ENCODE results near the gene DOCK1.

DOCK1 gene

DNA sequence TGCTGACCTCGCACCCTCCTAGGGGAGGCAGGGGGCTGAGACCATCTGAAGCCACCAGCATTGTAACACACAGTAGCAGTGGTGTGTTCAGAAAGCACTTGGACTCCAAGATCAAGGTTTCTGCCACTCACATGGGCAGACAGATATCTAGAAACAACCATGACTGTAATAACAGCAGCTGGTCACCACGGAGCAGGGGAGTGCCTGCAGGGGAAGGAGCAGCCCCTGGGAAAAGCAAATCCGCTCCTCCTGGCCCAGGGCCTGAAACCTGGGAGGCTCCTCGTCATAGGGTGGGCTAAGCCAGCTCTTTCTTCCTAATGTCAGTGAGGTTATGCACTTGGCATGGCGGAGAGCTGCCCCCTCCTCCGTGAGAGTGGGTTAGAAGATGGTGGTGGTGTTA, 409.6 kb downstream of the DOCK1 start:
- no peak for DNase-seq (ENCODE audit: low read depth)

DNA sequence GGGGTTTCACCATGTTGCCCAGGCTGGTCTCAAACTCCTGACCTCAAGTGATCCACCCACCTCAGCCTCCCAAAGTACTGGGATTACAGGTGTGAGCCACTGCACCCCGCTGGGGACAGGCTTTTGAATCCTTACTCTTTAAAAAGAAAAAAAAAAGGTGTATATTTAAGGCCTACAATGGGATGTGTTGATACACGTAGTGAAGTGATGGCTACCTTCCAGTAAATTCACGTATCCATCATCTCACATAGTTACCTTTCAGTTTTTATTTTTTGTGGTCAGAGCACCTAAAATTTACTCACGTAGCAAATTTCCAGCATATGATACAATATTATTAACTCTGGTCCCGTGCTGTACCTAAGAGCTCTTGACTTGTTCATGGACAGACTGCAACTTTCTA, 410.7 kb downstream of the DOCK1 start:
- DNase-seq (ENCODE audit: low read depth), result no peak

DNA sequence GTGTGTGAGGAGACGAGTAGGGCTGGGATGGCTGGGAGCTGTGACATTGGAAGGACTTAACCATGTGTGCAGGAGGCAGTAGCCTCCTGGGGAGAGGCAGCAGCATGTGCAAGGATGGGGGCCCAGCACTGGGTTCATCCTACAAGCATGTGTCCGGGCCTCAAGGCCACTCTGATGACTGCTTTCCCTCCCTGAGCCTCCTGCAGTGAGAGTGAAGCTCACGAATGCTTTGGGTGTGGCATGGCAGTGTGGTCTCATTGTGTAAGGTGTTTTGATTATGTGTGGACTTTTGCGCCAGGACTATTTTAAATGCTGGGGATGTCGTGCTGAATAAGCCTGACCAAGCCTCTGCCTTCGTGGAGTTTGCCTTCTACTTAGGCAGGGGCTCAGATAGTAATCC, 413.2 kb downstream of the DOCK1 start:
- no peak for DNase-seq (ENCODE audit: low read depth)

DNA sequence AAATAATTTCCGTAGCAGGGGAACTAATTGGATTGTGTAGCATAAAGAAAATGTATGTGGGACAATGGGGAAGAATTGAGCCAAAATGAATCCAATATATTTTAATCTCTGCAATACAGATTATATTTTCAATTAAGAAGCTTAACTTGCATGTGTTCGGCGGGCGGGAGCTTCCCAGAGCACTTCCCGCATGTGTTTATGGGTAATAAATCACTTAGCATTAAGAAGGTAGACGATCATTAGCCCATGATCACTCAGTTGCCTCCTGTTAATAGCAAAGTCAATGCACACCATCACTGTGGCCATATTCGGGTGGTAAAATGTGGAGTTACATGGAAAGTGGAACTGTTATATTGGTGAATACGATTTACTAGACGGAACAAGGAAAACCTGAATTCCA, 414.0 kb downstream of the DOCK1 start:
- DNase-seq (ENCODE audit: low read depth), result no peak

DNA sequence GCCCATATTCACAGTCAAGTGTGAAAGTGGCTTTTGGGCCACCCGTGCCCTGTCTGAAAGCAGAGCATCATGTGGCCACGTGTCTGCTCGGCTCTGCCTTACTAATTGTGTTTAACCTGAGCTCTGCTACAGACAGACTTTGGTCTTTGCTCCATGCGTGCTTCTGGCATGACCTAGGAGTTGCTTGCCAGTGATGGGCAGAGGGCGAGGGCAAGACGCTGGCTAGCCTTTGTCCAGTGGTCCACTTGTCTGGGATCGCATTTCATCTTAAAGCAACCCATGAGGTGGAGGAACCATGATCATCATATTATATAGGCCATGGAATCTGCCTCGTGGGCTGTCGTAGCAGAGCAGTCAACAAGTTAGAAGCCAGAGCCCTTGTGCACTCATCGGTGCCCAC, 414.5 kb downstream of the DOCK1 start:
- no peak for DNase-seq (ENCODE audit: low read depth)

- DNase-seq (ENCODE audit: low read depth), result no peak
These were observed 414.9 kb downstream of the DOCK1 start for GRCh38 chr10:127320176-127320575.

DNA sequence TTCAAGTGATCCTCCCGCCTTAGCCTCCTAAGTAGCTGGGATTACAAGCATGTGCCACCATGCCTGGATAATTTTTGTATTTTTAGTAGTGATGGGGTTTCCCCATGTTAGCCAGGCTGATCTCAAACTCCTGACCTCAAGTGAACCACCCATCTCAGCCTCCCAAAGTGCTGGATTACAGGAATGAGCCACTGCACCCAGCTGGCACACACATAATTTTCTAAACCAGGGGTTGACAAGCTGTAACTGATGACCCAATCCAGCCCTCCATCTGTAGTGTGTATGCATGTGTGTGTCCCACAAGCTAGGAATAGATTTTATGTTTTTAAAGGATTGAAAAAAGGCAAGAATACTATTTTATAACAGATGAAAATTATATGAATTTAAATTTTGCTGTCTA, 417.1 kb downstream of the DOCK1 start:
- DNase-seq (ENCODE audit: low read depth), result no peak

- DNase-seq (ENCODE audit: low read depth), result no peak
These were observed 420.3 kb downstream of the DOCK1 start for GRCh38 chr10:127325506-127325905.

- no peak for DNase-seq (ENCODE audit: low read depth)
These were observed 421.7 kb downstream of the DOCK1 start for GRCh38 chr10:127326883-127327282.

GRCh38 chr10:127331696-127332095, 426.5 kb downstream of the DOCK1 start:
- DNase-seq (ENCODE audit: low read depth), result no peak

GRCh38 chr10:127332631-127333030, 427.4 kb downstream of the DOCK1 start:
- DNase-seq (ENCODE audit: low read depth), result no peak

GRCh38 chr10:127337801-127338200, 432.6 kb downstream of the DOCK1 start:
- DNase-seq (ENCODE audit: low read depth), result no peak

DNA sequence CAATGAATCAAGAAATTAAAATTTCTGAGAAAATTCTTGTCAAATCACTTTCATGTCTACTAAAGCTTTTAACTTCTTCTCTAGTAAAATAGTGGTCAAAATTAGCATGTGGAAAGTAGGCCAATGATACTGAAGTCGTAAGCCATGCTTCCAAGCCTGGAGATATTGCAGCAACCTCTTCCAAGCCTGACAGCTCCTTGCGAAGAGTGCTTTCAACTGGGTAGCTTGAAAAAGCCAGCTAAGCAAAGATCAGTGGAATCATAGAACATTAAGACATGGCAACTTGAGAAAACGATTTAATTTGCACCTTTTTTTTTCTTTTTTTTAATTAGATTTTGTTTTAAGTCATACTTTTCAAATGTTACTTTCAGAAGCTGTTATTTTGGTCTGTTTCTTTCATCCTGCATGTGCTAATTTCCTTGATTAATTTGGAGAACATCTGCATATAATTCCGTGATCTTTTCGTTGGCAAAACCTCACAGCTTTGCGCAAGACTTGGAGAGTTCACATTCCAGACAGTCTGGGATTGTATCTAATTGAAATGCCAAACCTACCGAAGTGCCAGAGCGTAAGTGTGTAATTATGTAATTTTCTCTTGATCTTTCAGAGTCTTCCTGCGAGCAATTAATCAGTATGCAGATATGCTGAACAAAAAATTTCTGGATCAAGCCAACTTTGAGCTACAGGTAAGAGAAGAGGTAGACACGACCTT, 433.3 kb downstream of the DOCK1 start:
- no peak for DNase-seq (ENCODE audit: low read depth)

- DNase-seq (ENCODE audit: low read depth), result no peak
These were observed 438.6 kb downstream of the DOCK1 start for GRCh38 chr10:127343821-127344220.

DNA sequence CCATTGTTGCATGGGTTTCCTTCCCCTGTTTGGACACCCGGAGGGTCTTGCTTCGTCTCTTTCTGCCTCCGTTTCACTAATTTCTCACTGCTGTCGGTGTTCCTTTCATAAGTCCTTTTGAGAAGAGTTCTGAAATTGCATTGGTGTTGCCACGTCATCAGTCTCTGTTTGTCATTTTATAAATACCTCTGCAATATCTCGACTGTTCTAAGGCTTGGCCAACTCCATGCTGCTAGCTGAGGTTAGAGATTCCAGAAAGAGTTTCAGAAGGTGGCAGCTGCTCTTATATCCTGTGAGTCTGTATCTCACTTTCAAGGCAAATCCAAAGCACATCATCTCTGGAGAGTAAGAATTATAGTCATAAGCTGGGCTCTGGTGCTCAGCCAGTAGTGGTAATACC, 439.1 kb downstream of the DOCK1 start:
- no peak for DNase-seq (ENCODE audit: low read depth)

GRCh38 chr10:127345231-127345965, 440.2 kb downstream of the DOCK1 start:
- no peak for DNase-seq (ENCODE audit: low read depth)

DNA sequence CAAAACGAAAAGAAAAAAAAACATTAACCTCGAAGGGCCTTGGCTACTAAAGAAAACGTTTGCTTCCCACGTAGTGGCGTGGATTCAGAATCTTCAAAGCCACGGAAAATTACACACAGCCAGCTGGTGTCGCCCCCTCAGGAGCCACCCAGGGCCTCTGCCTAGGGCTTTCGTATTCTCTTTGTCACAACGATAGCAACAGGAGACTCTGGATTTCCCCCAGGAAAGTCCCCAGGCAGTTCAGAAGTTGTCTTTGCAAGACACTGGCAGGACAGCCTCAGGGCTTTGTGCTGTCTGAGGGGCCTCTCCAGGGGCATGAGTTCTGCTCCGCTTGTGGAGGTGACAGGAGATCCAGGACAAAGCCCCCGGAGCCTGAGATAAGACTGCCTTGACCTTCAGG, 441.4 kb downstream of the DOCK1 start:
- DNase-seq (ENCODE audit: low read depth), result no peak

- DNase-seq (ENCODE audit: low read depth), result no peak
These were observed 442.2 kb downstream of the DOCK1 start for GRCh38 chr10:127347202-127347959.

DNA sequence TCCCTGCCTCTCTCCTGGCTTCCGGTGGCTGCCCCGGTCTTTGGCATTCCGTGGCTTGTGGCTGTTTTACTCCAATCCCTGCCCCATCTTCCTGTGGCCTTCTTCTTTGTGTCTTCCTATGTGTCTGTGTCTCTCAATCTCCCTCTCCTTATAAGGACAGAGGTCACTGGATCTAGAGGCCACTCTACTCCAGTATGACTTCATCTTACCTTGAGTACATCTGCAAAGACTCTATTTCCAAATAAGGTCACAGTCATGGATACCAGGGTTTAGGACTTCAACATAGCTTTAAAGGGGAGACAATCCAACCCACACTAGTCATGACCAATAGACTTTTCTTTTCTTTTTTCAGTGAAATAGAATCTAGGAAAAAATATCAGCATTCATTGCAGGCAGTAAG, 444.5 kb downstream of the DOCK1 start:
- no peak for DNase-seq (ENCODE audit: low read depth)

- DNase-seq (ENCODE audit: low read depth), result no peak
These were observed 446.3 kb downstream of the DOCK1 start for GRCh38 chr10:127351542-127351941.

GRCh38 chr10:127353544-127353943, 448.3 kb downstream of the DOCK1 start:
- no peak for DNase-seq (ENCODE audit: low read depth)

- DNase-seq (ENCODE audit: low read depth), result no peak
These were observed 449.0 kb downstream of the DOCK1 start for GRCh38 chr10:127354255-127354654.

DNA sequence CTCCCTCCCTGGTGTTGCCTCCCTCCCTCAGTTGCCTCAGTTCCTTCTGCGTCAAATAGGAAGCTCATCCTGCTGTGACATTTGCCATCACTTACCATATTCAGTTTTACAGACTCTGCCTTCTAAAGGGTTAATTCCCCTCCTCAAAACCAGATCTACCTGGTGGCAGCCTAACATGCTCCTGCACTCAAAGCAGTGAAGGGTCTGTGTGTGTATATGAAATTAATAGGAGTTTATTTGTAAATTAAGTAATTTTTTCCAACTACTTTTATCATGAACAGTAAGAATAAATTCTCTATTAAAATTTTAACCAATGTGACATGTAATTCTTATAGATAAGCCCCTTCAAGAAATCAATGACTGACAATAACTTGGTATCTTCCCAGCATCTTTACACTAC, 449.8 kb downstream of the DOCK1 start:
- no peak for DNase-seq (ENCODE audit: low read depth)
